H1 (cell line): ENCODE measurements around the gene ZDHHC16. TPM values are rescaled to one million over a fixed set of nuclear protein-coding genes. Genes with fewer than 3 reads are reported as not detected.

Experiments used
- CBX5 ChIP-seq: fragments of 300-800, 300-1000 bp; sonication (generic); IDR thresholded peaks from 2 replicates; pipeline ENCODE4 v1.7.1; 2016; ENCODE audit warnings: antibody characterized with exemption, low read length, low read depth
- CHD7 ChIP-seq: fragments of 300-600 bp; sonication (generic); IDR thresholded peaks from 2 replicates; pipeline ENCODE4 v1.7.1; 2012; ENCODE audit warnings: low read length, moderate library complexity, mild to moderate bottlenecking, inconsistent platforms; ENCODE audit not compliant: insufficient replicate concordance
- CTCF ChIP-seq, 3 experiments: IDR thresholded peaks; 1 replicate in 2 of 3; 2 replicates in 1 of 3; pipeline versions ENCODE4 v1.5.1 to v1.6.1; 2011; ENCODE audit warnings: low read length in 3 of 3, mild to moderate bottlenecking in 3 of 3, inconsistent platforms in 2 of 3, low read depth in 1 of 3, moderate library complexity in 1 of 3; ENCODE audit not compliant: insufficient read depth in 1 of 3; ENCODE audit errors: control extremely low read depth in 1 of 3
- EZH2 ChIP-seq: fragments of 200-600 bp; sonication (generic); IDR thresholded peaks from 2 replicates; pipeline ENCODE4 v1.7.1; 2012; ENCODE audit warnings: low read depth, mild to moderate bottlenecking, moderate library complexity, low read length, inconsistent platforms; ENCODE audit not compliant: severe bottlenecking
- HDAC2 ChIP-seq, 2 experiments: fragments of 300-600 bp in 1 of 2; sonication (generic) in 1 of 2; IDR thresholded peaks; 2 replicates each; pipeline ENCODE4 v1.6.1; 2011 to 2012; ENCODE audit warnings: low read depth in 2 of 2, low read length in 2 of 2, mild to moderate bottlenecking in 2 of 2, moderate library complexity in 2 of 2, borderline replicate concordance in 1 of 2, inconsistent platforms in 1 of 2
- SIN3A ChIP-seq, 2 experiments: IDR thresholded peaks in 1 of 2; conservative IDR thresholded peaks in 1 of 2; 2 replicates each; pipeline ENCODE4 v1.6.1; 2011 to 2012; ENCODE audit warnings: low read length in 2 of 2, improper control_type of control experiment in 1 of 2, low read depth in 1 of 2, mild to moderate bottlenecking in 1 of 2
- TAF7 ChIP-seq: optimal IDR thresholded peaks from 2 replicates; pipeline ENCODE3; 2011; ENCODE audit warnings: low read depth, mild to moderate bottlenecking, inconsistent platforms, low read length, moderate library complexity, borderline replicate concordance
- polyA plus RNA-seq, 7 experiments: library from polyadenylated mRNA; depleted of rRNA in 3 of 7; stranded (reverse) in 5 of 7; unstranded in 2 of 7; fragments of >200 nt in 5 of 7; fragments of 200-250 nt in 2 of 7; gene quantifications; 1 replicate in 5 of 7; 2 replicates in 1 of 7; 4 replicates in 1 of 7; pipeline versions ENCODE4 v1.2.1 to v1.2.3, GENCODE V29; 2011 to 2013; ENCODE audit warnings: missing spikeins in 2 of 7, mixed read lengths in 2 of 7
- total RNA-seq: library from RNA; stranded (reverse); fragmentation: NEBNext Ultra II Directional; extraction: Animal tissue kit (Norgen Biotek cat#: 25700); gene quantifications from 2 replicates; pipeline ENCODE4 v1.2.1, GENCODE V29; 2021

Gene ZDHHC16
- total and polyA plus RNA-seq, 2 of the 8 experiments (the other 6 are each of a cell fraction or from before 2014, with no cell fraction given), result 45.9 to 108 TPM

GRCh38 chr10:97479939-97480338, 34.0 kb downstream of the ZDHHC16 start (continued):
- no peak for TF ChIP-seq CHD7
- TF ChIP-seq CBX5, result no peak
- TF ChIP-seq CTCF (IDR thresholded peaks at IDR 0.05; ENCODE audit: control extremely low read depth in 1 of 3, insufficient read depth in 1 of 3, low read depth in 1 of 3, low read length in 3 of 3), result no peak
- TF ChIP-seq SIN3A (conservative IDR thresholded peaks at IDR 0.05 in 1 of 2, IDR thresholded peaks at IDR 0.05 in 1 of 2; ENCODE audit: low read depth in 1 of 2, low read length in 2 of 2), result peak; percentile 54 to 71; a peak in 1 of 4 replicates
- no peak for TF ChIP-seq EZH2
- TF ChIP-seq TAF7, result no peak
- TF ChIP-seq HDAC2 (IDR thresholded peaks at IDR 0.05; ENCODE audit: borderline replicate concordance in 1 of 2, low read depth in 2 of 2, low read length in 2 of 2), result no peak
